Adipocyte (in vitro differentiated cells): ENCODE measurements around the gene MYO10.

ENCODE experiments used
- DNase-seq: peaks from one replicate; pipeline ENCODE4 v3.0.0-alpha.2; 2015; ENCODE audit warnings: low read depth
- H3K27me3 ChIP-seq: replicated peaks from 2 replicates; pipeline ENCODE4 v1.7.0; 2013; ENCODE audit warnings: mild to moderate bottlenecking, low read length, moderate library complexity; ENCODE audit not compliant: control insufficient read depth, insufficient read depth
- H3K36me3 ChIP-seq: 2 replicates; pipeline ENCODE4 v1.7.0; 2013; ENCODE audit warnings: low read length, mild to moderate bottlenecking, moderate library complexity; ENCODE audit not compliant: control insufficient read depth, insufficient read depth, severe bottlenecking
- H3K4me1 ChIP-seq: 2 replicates; pipeline ENCODE4 v1.7.0; 2013; ENCODE audit warnings: mild to moderate bottlenecking, low read length, moderate library complexity; ENCODE audit not compliant: control insufficient read depth, insufficient read depth
- H3K4me3 ChIP-seq: 2 replicates; pipeline ENCODE4 v1.7.0; 2013; ENCODE audit warnings: mild to moderate bottlenecking, low read length, moderate library complexity
- H3K9ac ChIP-seq: 2 replicates; pipeline ENCODE4 v1.7.0; 2013; ENCODE audit warnings: mild to moderate bottlenecking, low read length, moderate library complexity
- H3K9me3 ChIP-seq: 2 replicates; pipeline ENCODE4 v1.7.0; 2013; ENCODE audit warnings: mild to moderate bottlenecking, low read length, moderate library complexity; ENCODE audit not compliant: control insufficient read depth

The MYO10 gene

GRCh38 chr5:16712178-16712577 is 223.9 kb downstream of the MYO10 start:
- Histone ChIP-seq H3K27me3 (no peaks in the 10 kb centered on the region), H3K4me3 (no peak overlapping the region), H3K9ac (no peak overlapping the region), H3K9me3 (no peaks in the 10 kb centered on the region), H3K36me3 (peaks cover 12% of the 10 kb centered on the region), H3K4me1 (peaks cover 6% of the 10 kb centered on the region)
- DNase-seq, result peak; percentile 11

GRCh38 chr5:16709691-16710433 is 226.2 kb downstream of the MYO10 start:
- Histone ChIP-seq H3K9me3 (no peaks in the 10 kb centered on the region), H3K4me3 (no peak overlapping the region), H3K27me3 (no peaks in the 10 kb centered on the region), H3K36me3 (peaks cover 17% of the 10 kb centered on the region), H3K9ac (no peak overlapping the region), H3K4me1 (peaks cover 6% of the 10 kb centered on the region)
- DNase-seq, result no peak

- H3K4me3 ChIP-seq, result no peak overlapping the region
- H3K9me3 ChIP-seq, result no peaks in the 10 kb centered on the region
- H3K4me1 ChIP-seq, result peaks cover 5% of the 10 kb centered on the region
- H3K27me3 ChIP-seq, result no peaks in the 10 kb centered on the region
- no peak overlapping the region for H3K9ac ChIP-seq
- DNase-seq, result no peak
- peaks cover 21% of the 10 kb centered on the region for H3K36me3 ChIP-seq
Measured at GRCh38 chr5:16707869-16708192, 228.3 kb downstream of the MYO10 start.

- Histone ChIP-seq H3K9ac (no peak overlapping the region), H3K4me1 (peaks cover under 1% of the 10 kb centered on the region), H3K27me3 (no peaks in the 10 kb centered on the region), H3K4me3 (no peak overlapping the region), H3K9me3 (no peaks in the 10 kb centered on the region), H3K36me3 (peaks cover 21% of the 10 kb centered on the region)
- no peak for DNase-seq
Measured at GRCh38 chr5:16707168-16707868, 228.8 kb downstream of the MYO10 start.

- DNase-seq, result no peak
- Histone ChIP-seq H3K36me3 (peaks cover 28% of the 10 kb centered on the region), H3K4me3 (no peak overlapping the region), H3K9ac (no peak overlapping the region), H3K27me3 (no peaks in the 10 kb centered on the region), H3K9me3 (no peaks in the 10 kb centered on the region), H3K4me1 (no peaks in the 10 kb centered on the region)
Measured at GRCh38 chr5:16704945-16705344, 231.1 kb downstream of the MYO10 start.

GRCh38 chr5:16702964-16703363 is 233.1 kb downstream of the MYO10 start:
- Histone ChIP-seq H3K9me3 (no peaks in the 10 kb centered on the region), H3K4me3 (no peak overlapping the region), H3K27me3 (no peaks in the 10 kb centered on the region), H3K36me3 (peaks cover 30% of the 10 kb centered on the region), H3K9ac (no peak overlapping the region), H3K4me1 (no peaks in the 10 kb centered on the region)
- no peak for DNase-seq

GRCh38 chr5:16701134-16702099 is 234.7 kb downstream of the MYO10 start:
- Histone ChIP-seq H3K9me3 (no peaks in the 10 kb centered on the region), H3K9ac (no peak overlapping the region), H3K4me1 (no peaks in the 10 kb centered on the region), H3K4me3 (no peak overlapping the region), H3K36me3 (peaks cover 20% of the 10 kb centered on the region), H3K27me3 (no peaks in the 10 kb centered on the region)
- no peak for DNase-seq

- Histone ChIP-seq H3K9ac (no peak overlapping the region), H3K27me3 (no peaks in the 10 kb centered on the region), H3K9me3 (no peaks in the 10 kb centered on the region), H3K4me3 (no peak overlapping the region), H3K36me3 (peaks cover 23% of the 10 kb centered on the region), H3K4me1 (peaks cover 6% of the 10 kb centered on the region)
- DNase-seq, result no peak
Measured at GRCh38 chr5:16700081-16700480, 236.0 kb downstream of the MYO10 start.

GRCh38 chr5:16695779-16696178 is 240.3 kb downstream of the MYO10 start:
- H3K4me3 ChIP-seq, result no peak overlapping the region
- H3K4me1 ChIP-seq, result peaks cover 6% of the 10 kb centered on the region
- no peak overlapping the region for H3K9ac ChIP-seq
- no peaks in the 10 kb centered on the region for H3K27me3 ChIP-seq
- no peak for DNase-seq
- H3K9me3 ChIP-seq, result no peaks in the 10 kb centered on the region
- H3K36me3 ChIP-seq, result peaks cover 13% of the 10 kb centered on the region

GRCh38 chr5:16693879-16694278 is 242.2 kb downstream of the MYO10 start:
- peaks cover 6% of the 10 kb centered on the region for H3K4me1 ChIP-seq
- no peak overlapping the region for H3K9ac ChIP-seq
- H3K36me3 ChIP-seq, result peaks cover 3% of the 10 kb centered on the region
- H3K27me3 ChIP-seq, result no peaks in the 10 kb centered on the region
- H3K9me3 ChIP-seq, result no peaks in the 10 kb centered on the region
- H3K4me3 ChIP-seq, result no peak overlapping the region
- DNase-seq, result no peak

- H3K4me1 ChIP-seq, result peaks cover 6% of the 10 kb centered on the region
- H3K36me3 ChIP-seq, result peaks cover 3% of the 10 kb centered on the region
- no peak overlapping the region for H3K4me3 ChIP-seq
- no peak overlapping the region for H3K9ac ChIP-seq
- DNase-seq, result no peak
- no peaks in the 10 kb centered on the region for H3K9me3 ChIP-seq
- H3K27me3 ChIP-seq, result no peaks in the 10 kb centered on the region
Measured at GRCh38 chr5:16691731-16692130, 244.4 kb downstream of the MYO10 start.
